Measurements from ENCODE around the gene C16orf54. TPM values are rescaled to one million over a fixed set of nuclear protein-coding genes. Genes with fewer than 3 reads are reported as not detected.
"Not testable (repeated sequence)": the region's sequence is repeated elsewhere in the genome, so short reads cannot be mapped to it uniquely, and the experiment has no call there.

The C16orf54 gene
- total RNA-seq, 2 experiments from 2014 or later: 17.3 to 19.1 TPM

GRCh38 chr16:29777576-29778350, 32.0 kb upstream of the C16orf54 start, which contains the start of gene ZG16:
Gene ZG16 (plus strand): TSS chr16:29778256. CDS start chr16:29779267, 1,011 bp downstream.
- H3K27me3 Mint-ChIP-seq: no peaks in the 10 kb centered on the region
- H3K4me3 Mint-ChIP-seq: no peak within 1 kb of the TSS
- H3K27ac Mint-ChIP-seq: no peak within 1 kb of the TSS
- no peak for DNase-seq
- H3K36me3 Mint-ChIP-seq: no peaks in the 10 kb centered on the region
- no peaks in the 10 kb centered on the region for H3K9me3 Mint-ChIP-seq
- peaks cover 17% of the 10 kb centered on the region for H3K4me1 Mint-ChIP-seq

- no peaks in the 10 kb centered on the region for H3K27me3 Mint-ChIP-seq
- DNase-seq: no peak
- H3K4me1 Mint-ChIP-seq: peaks cover 15% of the 10 kb centered on the region
- no peaks in the 10 kb centered on the region for H3K9me3 Mint-ChIP-seq
- no peak overlapping the region for H3K27ac Mint-ChIP-seq
- H3K36me3 Mint-ChIP-seq: no peaks in the 10 kb centered on the region
- no peak overlapping the region for H3K4me3 Mint-ChIP-seq
Observed at GRCh38 chr16:29775742-29776408, 30.1 kb upstream of the C16orf54 start.

GRCh38 chr16:29774730-29775129, 28.9 kb upstream of the C16orf54 start:
- no peak for DNase-seq
- Mint-ChIP-seq H3K27me3 (no peaks in the 10 kb centered on the region), H3K4me3 (no peak overlapping the region), H3K36me3 (no peaks in the 10 kb centered on the region), H3K27ac (no peak overlapping the region), H3K4me1 (peaks cover 16% of the 10 kb centered on the region), H3K9me3 (no peaks in the 10 kb centered on the region)

GRCh38 chr16:29772330-29772729, 26.5 kb upstream of the C16orf54 start:
- not testable (repeated sequence) for H3K9me3 Mint-ChIP-seq, H3K36me3 Mint-ChIP-seq, H3K4me3 Mint-ChIP-seq, H3K27me3 Mint-ChIP-seq, DNase-seq, H3K27ac Mint-ChIP-seq
- H3K4me1 Mint-ChIP-seq: peaks cover 13% of the 10 kb centered on the region

GRCh38 chr16:29770250-29770929, 24.6 kb upstream of the C16orf54 start:
- DNase-seq: no peak
- H3K4me1 Mint-ChIP-seq: peaks cover 10% of the 10 kb centered on the region
- no peak overlapping the region for H3K4me3 Mint-ChIP-seq
- H3K36me3 Mint-ChIP-seq: no peaks in the 10 kb centered on the region
- H3K9me3 Mint-ChIP-seq: no peaks in the 10 kb centered on the region
- H3K27ac Mint-ChIP-seq: no peak overlapping the region
- no peaks in the 10 kb centered on the region for H3K27me3 Mint-ChIP-seq

- Mint-ChIP-seq H3K36me3 (no peaks in the 10 kb centered on the region), H3K27ac (no peak overlapping the region), H3K4me1 (peaks cover 8% of the 10 kb centered on the region), H3K4me3 (no peak overlapping the region), H3K27me3 (no peaks in the 10 kb centered on the region), H3K9me3 (no peaks in the 10 kb centered on the region)
- no peak for DNase-seq
Observed at GRCh38 chr16:29769507-29769906, 23.7 kb upstream of the C16orf54 start.

- Mint-ChIP-seq H3K9me3 (no peaks in the 10 kb centered on the region), H3K27me3 (no peaks in the 10 kb centered on the region), H3K27ac (no peak overlapping the region), H3K4me1 (peaks cover 10% of the 10 kb centered on the region), H3K4me3 (no peak overlapping the region), H3K36me3 (no peaks in the 10 kb centered on the region)
- no peak for DNase-seq
Observed at GRCh38 chr16:29767062-29767461, 21.3 kb upstream of the C16orf54 start.

GRCh38 chr16:29766571-29766970, 20.8 kb upstream of the C16orf54 start:
- no peaks in the 10 kb centered on the region for H3K36me3 Mint-ChIP-seq
- no peaks in the 10 kb centered on the region for H3K27me3 Mint-ChIP-seq
- H3K27ac Mint-ChIP-seq: no peak overlapping the region

GRCh38 chr16:29765167-29766032, 19.6 kb upstream of the C16orf54 start:
- Mint-ChIP-seq H3K9me3 (no peaks in the 10 kb centered on the region), H3K4me3 (no peak overlapping the region), H3K27ac (no peak overlapping the region), H3K4me1 (peaks cover 5% of the 10 kb centered on the region), H3K27me3 (no peaks in the 10 kb centered on the region), H3K36me3 (no peaks in the 10 kb centered on the region)
- DNase-seq: no peak

More at GRCh38 chr16:29766571-29766970, 20.8 kb upstream of the C16orf54 start:
- H3K4me1 Mint-ChIP-seq: peaks cover 10% of the 10 kb centered on the region
- H3K9me3 Mint-ChIP-seq: no peaks in the 10 kb centered on the region
- no peak overlapping the region for H3K4me3 Mint-ChIP-seq
- no peak for DNase-seq

- Mint-ChIP-seq H3K4me1 (peaks cover 4% of the 10 kb centered on the region), H3K27me3 (no peaks in the 10 kb centered on the region), H3K9me3 (no peaks in the 10 kb centered on the region), H3K36me3 (no peaks in the 10 kb centered on the region), H3K4me3 (no peak overlapping the region), H3K27ac (no peak overlapping the region)
- no peak for DNase-seq
Observed at GRCh38 chr16:29763326-29763725, 17.5 kb upstream of the C16orf54 start.

GRCh38 chr16:29761882-29762281, 16.1 kb upstream of the C16orf54 start:
- DNase-seq: no peak
- Mint-ChIP-seq H3K4me3 (no peak overlapping the region), H3K9me3 (no peaks in the 10 kb centered on the region), H3K36me3 (no peaks in the 10 kb centered on the region), H3K27me3 (no peaks in the 10 kb centered on the region), H3K27ac (no peak overlapping the region), H3K4me1 (peaks cover 9% of the 10 kb centered on the region)

- H3K27ac Mint-ChIP-seq, DNase-seq, H3K27me3 Mint-ChIP-seq, H3K4me3 Mint-ChIP-seq, H3K36me3 Mint-ChIP-seq, H3K9me3 Mint-ChIP-seq: not testable (repeated sequence)
- H3K4me1 Mint-ChIP-seq: peaks cover 15% of the 10 kb centered on the region
Observed at GRCh38 chr16:29761280-29761651, 15.5 kb upstream of the C16orf54 start.

GRCh38 chr16:29760567-29761279, 14.9 kb upstream of the C16orf54 start:
- Mint-ChIP-seq H3K4me3 (no peak overlapping the region), H3K4me1 (peaks cover 18% of the 10 kb centered on the region), H3K9me3 (no peaks in the 10 kb centered on the region), H3K27me3 (no peaks in the 10 kb centered on the region), H3K36me3 (no peaks in the 10 kb centered on the region), H3K27ac (no peak overlapping the region)
- no peak for DNase-seq

GRCh38 chr16:29757950-29758466, 12.2 kb upstream of the C16orf54 start:
- Mint-ChIP-seq H3K27me3 (no peaks in the 10 kb centered on the region), H3K4me1 (peaks cover 21% of the 10 kb centered on the region), H3K36me3 (no peaks in the 10 kb centered on the region), H3K27ac (no peak overlapping the region), H3K9me3 (no peaks in the 10 kb centered on the region), H3K4me3 (no peak overlapping the region)
- DNase-seq: no peak
